HT-29 (cell line): ENCODE results near the gene COL23A1. TPM values are rescaled to one million over a fixed set of nuclear protein-coding genes. Genes with fewer than 3 reads are reported as not detected.

Experiments
- DNase-seq: peaks from one replicate; pipeline ENCODE4 v3.0.0-alpha.2; 2015; ENCODE audit warnings: low spot score
- total RNA-seq: library from RNA; depleted of rRNA; stranded (reverse); fragments of >200 nt; shearing (Covaris generic); gene quantifications from 2 replicates; pipeline ENCODE4 v1.2.3, GENCODE V29; 2014

COL23A1 gene
- total RNA-seq, 1 experiment from 2014 or later = not detected

GRCh38 chr5:178439493-178440180, 150.6 kb downstream of the COL23A1 start:
- no peak for DNase-seq

GRCh38 chr5:178438796-178439195, 151.4 kb downstream of the COL23A1 start:
- DNase-seq = no peak

DNA sequence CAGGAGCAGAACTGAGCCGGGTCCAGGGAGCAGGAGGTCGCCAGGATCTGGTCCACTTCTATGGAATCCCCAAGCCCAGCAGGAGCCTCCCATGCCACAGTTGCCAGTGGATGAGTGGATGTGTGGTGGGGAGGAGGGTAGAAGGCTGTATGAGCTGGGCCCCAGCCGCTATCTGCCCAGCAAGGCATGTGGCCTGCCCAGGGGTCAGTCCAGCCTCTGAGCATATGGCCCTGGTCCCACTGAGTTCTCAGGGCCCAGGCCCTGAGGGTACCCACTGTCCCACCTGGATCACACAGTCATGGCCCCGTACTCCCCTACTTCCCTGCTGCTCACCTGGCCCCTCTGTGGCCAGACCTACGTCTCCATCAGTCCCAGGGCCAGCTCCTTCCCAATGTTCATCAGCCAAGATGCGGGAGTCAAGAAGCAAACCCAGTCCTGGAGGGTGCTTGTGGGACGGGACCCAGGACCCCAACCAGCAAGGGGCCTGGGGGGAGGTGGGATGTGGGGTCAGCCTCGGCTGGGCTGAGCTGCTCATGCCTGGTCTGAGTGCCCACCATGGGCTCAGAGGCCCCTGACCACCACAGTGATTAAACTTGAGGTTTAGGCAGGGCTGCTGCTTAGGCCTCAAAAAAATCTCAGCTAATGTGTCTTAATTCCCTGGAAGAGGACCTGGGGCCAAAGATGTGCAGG, 152.7 kb downstream of the COL23A1 start:
- DNase-seq = no peak

DNA sequence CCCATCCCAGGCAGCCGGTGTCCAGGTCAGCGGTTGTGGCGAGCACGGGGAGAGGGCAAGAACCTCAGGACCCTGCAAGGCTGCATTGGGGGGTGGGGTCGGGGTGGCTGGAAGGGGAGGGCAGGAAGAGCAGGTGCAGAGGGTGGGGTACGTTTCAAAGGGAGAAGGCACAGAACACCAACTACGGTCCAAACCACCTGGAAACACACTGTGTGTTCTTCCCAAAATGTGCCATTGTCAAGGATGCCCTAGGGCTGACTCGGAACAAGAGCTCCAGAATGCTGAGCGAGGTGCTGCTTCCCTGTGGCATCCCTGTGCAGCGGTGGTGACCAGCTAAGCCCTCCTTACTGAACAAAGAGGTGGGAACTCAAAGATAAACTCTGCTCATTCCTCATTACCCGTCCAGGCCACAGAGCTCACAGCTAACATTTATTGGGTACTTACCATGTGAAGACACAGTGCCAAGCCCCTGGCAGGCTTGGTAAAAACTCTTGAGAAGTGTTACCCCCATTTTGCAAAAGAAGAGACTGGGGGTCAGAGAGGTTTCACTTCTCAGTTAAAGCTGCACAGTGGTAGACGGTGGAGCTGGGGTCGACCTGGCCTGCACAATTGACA, 153.8 kb downstream of the COL23A1 start:
- no peak for DNase-seq

DNA sequence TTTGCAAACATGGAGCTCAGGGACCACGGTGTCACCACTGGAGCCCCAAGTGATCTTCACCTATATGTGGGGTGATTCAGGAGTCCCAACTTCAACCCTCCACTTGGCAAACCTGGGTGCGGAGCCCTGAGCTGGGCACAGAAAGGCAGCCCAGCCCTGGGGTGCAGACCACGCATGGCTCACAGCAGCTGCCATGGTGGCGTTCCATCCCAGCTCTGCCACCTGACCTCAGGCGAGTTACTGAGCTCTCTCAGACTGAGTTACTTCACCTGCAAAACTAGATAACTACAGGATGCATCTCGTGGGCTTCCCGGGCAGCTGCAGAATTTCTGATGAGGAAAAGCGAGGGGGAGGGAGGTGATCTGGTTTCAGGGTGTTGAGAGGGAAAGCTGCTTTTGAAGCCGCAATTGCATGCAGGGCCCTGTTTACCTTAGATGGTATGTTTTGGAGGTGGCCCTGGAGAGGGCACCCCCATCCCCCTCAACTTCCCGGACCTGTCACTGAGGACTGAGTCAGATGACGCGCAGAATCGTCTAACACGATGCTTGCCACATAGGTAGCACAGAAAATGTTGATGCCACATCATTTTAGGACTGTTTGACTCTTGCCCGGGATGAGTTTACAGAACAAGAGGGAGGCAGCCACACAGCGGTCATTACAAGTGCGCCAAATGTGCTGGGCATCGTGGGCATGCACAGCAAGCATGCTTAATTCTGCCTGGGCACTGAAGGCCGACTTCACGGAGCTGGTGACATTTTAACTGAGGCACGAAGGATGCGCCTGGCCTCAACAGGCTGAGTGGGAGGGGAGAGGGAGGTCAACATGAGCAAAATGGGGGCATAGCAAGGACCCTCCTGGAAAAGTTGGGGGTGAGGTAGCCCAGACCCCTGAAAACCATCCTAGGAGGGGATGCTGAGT, 154.6 kb downstream of the COL23A1 start:
- no peak for DNase-seq

- no peak for DNase-seq
These were observed 155.3 kb downstream of the COL23A1 start for GRCh38 chr5:178434851-178435250.

GRCh38 chr5:178434016-178434761, 156.0 kb downstream of the COL23A1 start:
- DNase-seq = no peak

DNA sequence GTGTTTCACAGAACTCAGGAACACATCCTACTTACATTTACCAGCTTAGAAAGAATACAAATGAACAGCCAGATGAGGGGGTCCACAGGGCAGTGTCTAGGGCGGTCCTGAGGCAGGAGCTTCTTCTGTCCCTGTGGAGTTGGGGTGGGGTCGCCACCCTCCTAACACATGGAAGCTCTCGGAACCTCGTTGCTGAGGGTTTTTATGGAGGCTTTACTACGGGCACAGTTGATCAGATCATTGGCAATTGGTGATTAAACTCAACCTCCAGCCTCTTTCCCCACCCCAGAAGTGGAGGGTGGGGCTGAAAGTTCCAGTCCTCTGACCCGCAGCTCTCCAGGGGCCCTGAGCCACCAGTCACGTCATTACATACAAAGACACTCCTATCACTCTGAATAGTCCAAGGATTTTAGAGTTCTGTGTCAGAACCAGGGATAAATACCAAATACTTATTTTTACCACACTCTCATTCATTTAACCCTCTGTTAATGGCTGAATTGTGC, 156.9 kb downstream of the COL23A1 start:
- DNase-seq = no peak

GRCh38 chr5:178432421-178433272, 157.5 kb downstream of the COL23A1 start:
- DNase-seq = no peak

GRCh38 chr5:178431782-178432165, 158.4 kb downstream of the COL23A1 start:
- no peak for DNase-seq

GRCh38 chr5:178431063-178431781, 159.0 kb downstream of the COL23A1 start:
- DNase-seq = no peak

DNA sequence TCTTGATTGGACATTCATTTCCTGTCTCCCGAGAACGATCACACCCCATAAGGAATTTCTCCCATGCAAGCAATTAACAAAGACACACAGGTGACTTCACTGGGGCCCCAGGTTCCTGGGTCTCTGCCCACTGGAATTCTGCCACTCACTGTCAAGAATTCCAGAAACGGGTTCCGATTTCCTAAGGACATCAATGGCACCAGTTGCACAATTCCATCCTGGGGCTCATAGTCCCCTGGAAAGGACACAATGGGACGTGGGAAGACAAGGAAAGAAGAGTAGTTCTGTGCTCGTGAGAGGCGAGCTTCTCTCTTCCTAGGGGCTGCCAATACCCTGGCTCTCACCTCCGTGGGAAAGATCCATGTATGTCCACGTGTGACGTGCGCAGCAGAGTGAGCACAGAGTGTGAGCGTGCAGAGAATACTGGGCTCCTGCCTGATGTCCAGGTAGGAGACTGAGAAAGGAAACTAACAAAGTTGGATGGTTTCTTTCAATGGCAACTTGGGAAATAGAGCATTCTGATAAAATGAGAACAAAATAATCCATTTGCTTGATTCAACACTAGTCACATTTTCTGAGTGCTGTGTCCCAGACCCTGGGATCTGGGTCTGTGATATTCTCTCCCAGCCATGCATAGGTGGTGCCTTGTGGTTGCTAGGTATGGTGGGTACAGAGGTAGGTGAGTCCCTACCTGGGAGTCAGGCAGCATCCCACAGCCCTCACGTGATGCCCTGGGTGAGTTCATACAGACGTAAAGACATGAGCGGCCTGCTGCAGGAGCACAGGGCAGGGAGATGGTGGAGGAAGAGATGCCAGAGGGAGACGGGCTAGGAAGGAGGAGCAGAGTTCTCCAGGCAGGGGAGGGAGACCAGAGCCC, 159.8 kb downstream of the COL23A1 start:
- no peak for DNase-seq

GRCh38 chr5:178429491-178430185, 160.6 kb downstream of the COL23A1 start:
- no peak for DNase-seq

DNA sequence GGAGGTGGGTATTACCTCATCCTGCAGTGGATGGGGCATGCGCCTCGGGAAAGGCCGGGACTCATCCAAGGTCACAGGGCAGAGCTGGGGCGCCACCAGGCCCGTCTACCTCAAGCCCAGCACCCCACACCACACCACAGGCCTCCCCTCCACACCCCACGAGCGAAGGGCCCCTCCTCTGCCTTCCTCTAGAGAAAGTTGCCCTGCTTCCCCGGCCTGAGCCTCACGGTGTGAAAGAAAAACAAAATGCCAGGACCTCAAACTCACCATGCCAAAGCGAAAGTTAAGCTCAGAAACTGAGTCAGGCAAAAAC, 161.1 kb downstream of the COL23A1 start:
- no peak for DNase-seq

GRCh38 chr5:178428341-178429155, 161.6 kb downstream of the COL23A1 start:
- DNase-seq = no peak

GRCh38 chr5:178427576-178428197, 162.5 kb downstream of the COL23A1 start:
- DNase-seq = no peak
